Fibroblast of villous mesenchyme (primary cell): Measurements from ENCODE around the gene TTC28. TPM values are rescaled to one million over a fixed set of nuclear protein-coding genes. Genes with fewer than 3 reads are reported as not detected.

Experiments
- DNase-seq: peaks from one replicate; pipeline ENCODE4 v3.0.0-alpha.2; 2010; ENCODE audit warnings: low read depth
- H3K4me3 ChIP-seq: 2 replicates; pipeline ENCODE4 v1.5.1; 2011; ENCODE audit warnings: low read depth, mild to moderate bottlenecking, low read length
- CTCF ChIP-seq: IDR thresholded peaks from 2 replicates; pipeline ENCODE4 v1.5.1; 2012; ENCODE audit warnings: low read depth, mild to moderate bottlenecking, low read length; ENCODE audit not compliant: insufficient read depth
- total RNA-seq: library from RNA; depleted of rRNA; stranded (reverse); fragments of >200 nt; gene quantifications from 2 replicates; pipeline ENCODE4 v1.2.3, GENCODE V29; 2012

TTC28 gene
- total RNA-seq, 1 donor, result 23.3 TPM

- DNase-seq, result no peak
- H3K4me3 ChIP-seq, result no peak overlapping the region
- TF ChIP-seq CTCF, result no peak
Measured at GRCh38 chr22:28021116-28021997, 658.3 kb downstream of the TTC28 start.

- DNase-seq, result peak; percentile 80
- peak; percentile 97 for TF ChIP-seq CTCF
- peak overlapping the region; percentile 40 for H3K4me3 ChIP-seq
Measured at GRCh38 chr22:28019881-28020861, 659.5 kb downstream of the TTC28 start.

- TF ChIP-seq CTCF, result no peak
- no peak for DNase-seq
- no peak overlapping the region for H3K4me3 ChIP-seq
Measured at GRCh38 chr22:28019360-28019759, 660.3 kb downstream of the TTC28 start.

- DNase-seq, result no peak
- TF ChIP-seq CTCF, result no peak
- no peak overlapping the region for H3K4me3 ChIP-seq
Measured at GRCh38 chr22:28018461-28018927, 661.1 kb downstream of the TTC28 start.

- no peak for TF ChIP-seq CTCF
- DNase-seq, result no peak
Measured at GRCh38 chr22:28017859-28018258, 661.8 kb downstream of the TTC28 start.

GRCh38 chr22:28017558-28017820, 662.2 kb downstream of the TTC28 start:
- TF ChIP-seq CTCF, result no peak
- no peak overlapping the region for H3K4me3 ChIP-seq
- no peak for DNase-seq

More at GRCh38 chr22:28017859-28018258, 661.8 kb downstream of the TTC28 start:
- H3K4me3 ChIP-seq, result no peak overlapping the region
